NCI-H146 (cell line): ENCODE results near the gene SHC3.

Experiments used
- DNase-seq: peaks from one replicate; lab custom pipeline; 2025; lab: John Stamatoyannopoulos, UW

The SHC3 gene

GRCh38 chr9:89154651-89155336, 23.8 kb downstream of the SHC3 start:
- DNase-seq: no peak

- no peak for DNase-seq
These were observed 24.4 kb downstream of the SHC3 start for GRCh38 chr9:89154218-89154617.

- DNase-seq: no peak
These were observed 25.2 kb downstream of the SHC3 start for GRCh38 chr9:89153232-89154017.

- DNase-seq: no peak
These were observed 28.9 kb downstream of the SHC3 start for GRCh38 chr9:89149726-89150125.

- DNase-seq: no peak
These were observed 33.5 kb downstream of the SHC3 start for GRCh38 chr9:89145097-89145496.

GRCh38 chr9:89144238-89144637, 34.4 kb downstream of the SHC3 start:
- no peak for DNase-seq

- no peak for DNase-seq
These were observed 35.4 kb downstream of the SHC3 start for GRCh38 chr9:89143266-89143665.

GRCh38 chr9:89139455-89139854, 39.2 kb downstream of the SHC3 start:
- no peak for DNase-seq

GRCh38 chr9:89138463-89139390, 39.9 kb downstream of the SHC3 start:
- DNase-seq: no peak

- no peak for DNase-seq
These were observed 40.8 kb downstream of the SHC3 start for GRCh38 chr9:89137542-89138462.

- no peak for DNase-seq
These were observed 42.9 kb downstream of the SHC3 start for GRCh38 chr9:89135591-89136166.

- DNase-seq: no peak
These were observed 43.9 kb downstream of the SHC3 start for GRCh38 chr9:89134709-89135108.

- no peak for DNase-seq
These were observed 55.7 kb downstream of the SHC3 start for GRCh38 chr9:89122949-89123348.

GRCh38 chr9:89120704-89121103, 57.9 kb downstream of the SHC3 start:
- no peak for DNase-seq

GRCh38 chr9:89116805-89117192, 61.8 kb downstream of the SHC3 start:
- no peak for DNase-seq

GRCh38 chr9:89116064-89116804, 62.4 kb downstream of the SHC3 start:
- DNase-seq: no peak

- no peak for DNase-seq
These were observed 63.2 kb downstream of the SHC3 start for GRCh38 chr9:89115426-89115825.

- no peak for DNase-seq
These were observed 63.9 kb downstream of the SHC3 start for GRCh38 chr9:89114741-89115140.

GRCh38 chr9:89113851-89114250, 64.8 kb downstream of the SHC3 start:
- no peak for DNase-seq

- DNase-seq: no peak
These were observed 66.4 kb downstream of the SHC3 start for GRCh38 chr9:89112243-89112642.
